NCI-H748 (cell line): ENCODE measurements around the gene GRIN1.
"Not testable (repeated sequence)": the region's sequence is repeated elsewhere in the genome, so short reads cannot be mapped to it uniquely, and the experiment has no call there.

Experiments used
- DNase-seq: peaks from one replicate; lab custom pipeline; 2025; ENCODE audit not compliant: unreplicated experiment; lab: John Stamatoyannopoulos, UW

GRIN1 gene

DNA sequence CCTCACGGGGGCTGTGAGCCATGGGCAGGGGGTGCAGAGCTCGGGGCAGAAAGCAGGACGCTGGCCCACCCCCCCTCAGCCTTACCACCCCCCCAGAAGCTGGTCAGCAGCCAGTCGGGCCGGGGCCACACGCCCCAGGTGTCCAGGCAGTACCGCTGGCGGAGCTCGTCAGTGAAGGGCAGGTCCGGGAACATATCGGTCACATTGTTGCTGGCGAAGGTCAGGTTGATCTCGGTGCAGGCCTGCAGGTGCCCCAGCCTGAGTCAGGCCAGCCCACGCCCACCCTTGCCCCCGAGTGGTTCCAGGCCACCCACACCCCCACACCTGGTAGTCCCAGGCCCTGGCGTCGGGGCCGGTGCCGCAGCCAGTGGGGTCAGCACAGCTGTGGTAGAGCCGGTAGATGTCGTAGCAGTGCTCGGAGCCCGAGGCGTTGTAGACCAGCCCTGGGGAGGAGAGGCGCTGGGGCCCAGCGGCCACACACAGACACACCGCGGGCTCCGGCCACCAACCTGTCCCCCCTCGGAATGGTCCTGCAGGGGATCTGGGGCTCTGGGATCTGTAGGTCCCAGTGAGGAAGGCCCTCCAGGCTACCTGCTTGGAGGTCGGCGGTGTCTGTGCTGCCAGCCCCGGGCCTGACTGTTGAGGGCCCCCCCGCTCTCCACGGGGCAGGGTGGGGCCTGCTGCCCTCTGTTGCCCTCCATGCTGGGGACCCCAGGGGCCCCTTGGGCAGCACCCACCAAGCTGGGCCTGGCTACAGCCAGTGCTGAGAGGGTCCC is 27.0 kb upstream of the GRIN1 start:
- no peak for DNase-seq

DNA sequence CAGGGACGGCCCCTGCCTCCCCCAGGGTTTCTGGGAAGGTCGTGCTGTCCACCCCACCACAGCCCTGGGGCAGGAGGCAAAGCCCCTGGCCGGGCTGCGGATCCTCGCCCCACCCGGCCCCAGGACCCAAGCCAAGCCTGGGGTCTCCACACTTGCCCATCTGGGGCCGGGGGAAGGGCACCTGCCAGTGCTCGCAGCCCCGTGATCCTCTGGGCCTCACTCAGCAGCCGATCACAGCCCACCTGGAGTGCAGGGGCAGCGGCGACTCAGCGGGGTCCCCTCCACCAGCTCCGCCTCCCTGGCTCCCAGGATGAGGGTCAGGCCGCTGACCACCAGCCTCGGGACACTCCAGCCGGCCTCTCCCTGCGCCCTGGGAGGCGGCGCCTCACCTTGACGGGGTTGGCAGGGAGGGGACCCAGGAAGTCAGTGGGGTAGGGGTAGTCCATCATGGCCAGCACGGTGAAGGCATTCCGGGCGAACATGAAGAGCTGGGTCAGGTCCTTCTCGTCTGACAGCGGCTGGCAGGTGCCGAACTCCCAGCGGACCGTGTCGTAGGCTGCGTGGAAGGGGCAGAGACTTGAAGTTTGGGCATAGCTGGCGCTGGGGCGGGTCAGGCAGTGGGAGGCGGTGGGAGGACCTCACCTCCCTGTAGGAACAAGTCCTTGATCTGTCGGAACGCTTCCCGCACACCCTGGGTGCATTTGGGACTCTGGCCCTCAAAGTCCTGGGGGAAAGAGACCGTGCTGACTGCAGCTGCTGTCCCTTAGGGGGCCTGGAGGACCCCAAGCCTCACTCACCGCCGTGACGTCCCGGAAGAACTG is 26.2 kb upstream of the GRIN1 start:
- no peak for DNase-seq

DNA sequence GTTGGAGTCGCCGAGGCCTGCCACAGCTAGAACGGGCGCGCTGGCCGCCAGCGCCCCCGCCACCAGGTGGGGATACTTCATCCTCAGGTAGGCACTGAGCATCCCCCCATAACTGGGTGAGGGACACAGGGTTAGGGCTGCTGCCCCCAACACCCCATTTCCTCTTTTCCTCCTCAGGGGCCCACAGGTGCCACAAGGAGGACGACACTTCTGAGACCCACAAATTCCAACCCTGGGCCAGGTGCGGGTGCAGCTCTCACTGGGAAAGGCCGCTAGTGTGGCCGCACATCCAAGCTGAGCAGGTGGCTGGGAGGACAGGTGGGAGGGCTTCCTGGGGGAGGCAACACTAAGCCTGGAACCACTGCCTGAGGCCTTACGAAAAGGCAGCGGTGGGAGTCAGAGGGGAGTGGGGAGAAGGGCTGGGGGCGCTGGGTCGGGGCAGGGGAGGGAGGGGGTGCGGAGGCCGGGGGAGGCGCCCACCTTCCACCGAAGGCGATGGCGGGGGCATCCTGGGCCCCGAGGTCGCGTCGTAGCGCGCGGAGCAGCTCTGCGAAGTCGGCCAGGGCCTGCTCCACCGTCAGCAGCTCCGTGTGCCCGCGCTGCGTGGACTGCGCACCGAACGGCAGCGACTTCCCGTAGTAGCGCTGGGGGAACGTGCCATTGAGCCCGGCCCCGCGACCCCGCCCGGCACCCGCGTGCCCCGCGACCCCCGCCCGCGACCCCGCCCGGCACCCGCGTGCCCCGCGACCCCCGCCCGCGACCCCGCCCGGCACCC is 25.4 kb upstream of the GRIN1 start:
- DNase-seq, result no peak

DNA sequence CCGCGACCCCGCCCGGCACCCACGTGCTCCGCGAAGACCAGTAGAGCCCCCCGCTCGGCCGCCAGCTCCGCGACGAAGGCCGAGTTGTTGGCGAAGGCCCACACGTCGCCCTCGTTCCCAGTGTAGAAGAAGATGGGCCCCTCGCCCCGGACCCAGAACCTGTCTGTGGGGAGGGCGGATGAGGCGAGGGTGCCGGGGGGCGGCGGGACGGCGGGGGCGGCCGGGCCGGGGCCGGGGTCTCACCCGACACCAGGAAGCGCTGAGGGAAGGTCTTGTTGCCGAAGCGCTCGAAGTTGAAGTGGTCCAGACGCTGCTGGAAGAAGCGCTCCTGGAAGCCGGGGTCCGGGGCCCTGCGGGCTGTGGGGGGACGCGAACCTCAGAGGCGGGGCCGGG is 24.7 kb upstream of the GRIN1 start:
- DNase-seq, result peak; percentile 54

DNA sequence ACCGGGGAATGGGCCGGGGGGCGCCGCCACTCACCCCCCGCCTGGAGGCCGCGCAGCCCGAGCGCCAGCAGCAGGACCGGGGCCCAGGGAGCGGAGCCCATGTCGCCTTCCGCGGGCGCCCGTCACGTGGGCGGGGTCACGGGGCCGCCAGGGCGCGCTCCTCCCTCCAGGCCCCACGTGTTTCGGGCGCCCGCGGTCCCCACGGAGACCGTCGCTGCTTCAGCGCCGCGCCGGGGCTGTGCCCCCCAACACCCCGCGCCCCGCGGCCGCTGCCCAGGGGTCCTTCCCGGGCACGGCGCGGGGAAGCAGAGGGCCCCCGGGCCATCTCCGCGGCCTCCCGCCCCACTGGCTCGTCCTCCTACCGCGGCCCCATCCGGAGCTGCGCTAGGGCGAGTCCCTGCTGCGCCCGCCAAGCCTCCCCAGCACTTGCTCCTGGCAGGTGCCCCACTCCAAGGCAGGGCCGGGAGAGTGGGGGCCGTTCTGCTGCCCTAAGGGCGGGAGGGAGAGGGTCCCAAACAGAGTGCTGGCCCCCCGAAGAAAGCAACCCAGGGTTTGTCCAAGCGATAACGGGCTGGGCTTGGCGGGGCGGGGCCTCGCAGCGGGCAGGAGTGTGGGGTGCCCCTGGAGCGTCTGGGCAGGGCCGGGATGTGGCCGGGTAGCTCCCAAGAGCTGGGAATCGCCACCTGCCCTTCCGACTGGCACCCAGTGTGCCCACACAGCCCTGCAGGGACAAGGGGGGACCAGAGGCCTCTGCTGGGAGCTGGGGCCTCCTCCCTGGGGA is 24.2 kb upstream of the GRIN1 start, which contains the start of gene DPP7:
Gene DPP7, minus strand, starts transcription at position 121 of the 781 bp plus-strand sequence. Its CDS starts 20 bp downstream, at position 101.
- peak; percentile 60 for DNase-seq

DNA sequence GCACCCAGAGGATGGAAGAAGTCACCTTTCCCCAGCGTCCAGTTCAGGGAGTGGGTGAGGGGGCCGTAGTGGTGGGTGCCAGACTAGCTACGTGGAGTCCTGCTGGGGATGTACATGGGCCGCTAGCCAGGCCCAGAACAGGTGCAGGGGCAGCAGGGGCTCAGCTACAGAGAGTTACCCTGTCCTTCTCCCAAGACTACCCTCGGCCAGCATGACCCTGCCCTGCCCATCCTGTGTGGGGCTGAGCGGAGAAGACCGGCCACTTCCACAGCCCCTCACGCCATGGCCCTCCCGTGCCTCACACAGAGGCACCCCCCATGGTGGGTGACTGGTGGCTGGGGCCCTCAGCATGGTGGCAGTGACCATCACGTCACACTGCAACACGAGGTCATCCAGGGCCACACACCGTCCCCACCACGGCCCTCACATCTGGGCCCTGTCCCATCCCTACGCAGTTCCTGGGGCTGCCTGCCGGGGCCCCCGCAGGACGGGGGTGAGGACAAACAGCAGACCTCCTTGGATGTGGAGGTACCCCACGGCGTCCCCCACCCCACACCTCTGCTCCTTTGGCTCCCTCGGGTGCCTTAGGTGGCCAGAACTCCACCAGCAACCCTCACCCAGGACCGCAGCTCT is 23.4 kb upstream of the GRIN1 start:
- no peak for DNase-seq

DNA sequence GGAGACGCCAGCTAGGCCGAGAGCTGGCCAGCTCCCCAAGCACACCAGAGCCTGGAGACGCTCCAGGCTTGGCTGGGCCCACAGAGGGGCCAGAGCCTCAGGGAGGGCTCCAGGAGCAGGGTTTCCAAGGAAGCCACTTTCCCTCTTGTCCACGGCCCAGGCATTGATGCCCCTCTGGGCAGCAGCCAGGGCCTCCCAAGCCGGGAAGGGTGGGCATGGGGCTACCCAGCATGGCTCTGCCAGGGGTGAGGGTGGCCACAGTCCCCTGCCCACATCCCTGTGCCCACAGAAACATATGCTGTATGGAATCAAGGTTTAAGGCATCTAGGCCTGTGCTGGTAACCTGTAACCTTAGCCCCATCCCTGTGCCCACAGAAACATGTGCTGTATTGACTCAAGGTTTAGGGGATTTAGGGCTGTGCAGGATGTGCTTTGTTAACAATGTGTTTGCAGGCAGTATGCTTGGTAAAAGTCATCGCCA is 22.9 kb upstream of the GRIN1 start:
- no peak for DNase-seq

DNA sequence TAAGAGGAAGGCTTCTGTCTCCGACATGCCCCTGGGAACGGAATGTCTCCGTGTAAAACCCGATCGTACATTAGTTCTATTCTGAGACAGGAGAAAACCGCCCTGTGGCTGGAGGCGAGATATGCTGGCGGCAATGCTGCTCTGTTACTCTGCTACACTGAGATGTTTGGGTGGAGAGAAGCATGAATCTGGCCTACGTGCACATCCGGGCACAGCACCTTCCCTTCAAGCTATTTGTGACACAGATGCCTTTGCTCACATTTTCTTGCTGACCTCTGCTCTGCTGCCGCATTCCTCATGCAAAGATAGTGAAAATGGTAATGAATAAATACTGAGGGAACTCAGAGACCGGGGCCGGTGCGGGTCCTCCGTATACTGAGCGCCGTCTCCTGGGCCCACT is 22.2 kb upstream of the GRIN1 start:
- no peak for DNase-seq

DNA sequence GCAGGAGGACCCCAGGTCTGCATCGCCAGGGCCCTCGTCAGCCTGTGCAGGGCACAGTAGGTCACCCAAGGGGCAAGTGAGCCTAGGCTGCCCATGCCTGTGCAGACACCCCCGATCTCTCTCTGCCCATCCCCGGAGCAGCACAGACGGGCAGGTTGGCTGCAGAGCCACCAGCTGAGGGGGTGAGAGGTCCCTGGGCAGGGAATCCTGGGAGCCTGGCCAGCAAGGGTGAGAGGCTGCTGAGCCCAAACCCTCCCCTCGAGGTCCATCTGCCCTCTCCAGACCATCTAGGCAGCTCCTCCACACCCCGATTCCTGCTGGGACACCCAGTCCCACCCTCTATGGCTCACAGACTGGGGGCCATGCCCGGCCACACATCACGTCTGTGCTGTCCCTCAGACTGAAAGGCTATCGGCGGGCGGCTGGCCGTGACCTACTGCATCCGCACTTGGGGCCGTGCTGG is 21.7 kb upstream of the GRIN1 start:
- no peak for DNase-seq

DNA sequence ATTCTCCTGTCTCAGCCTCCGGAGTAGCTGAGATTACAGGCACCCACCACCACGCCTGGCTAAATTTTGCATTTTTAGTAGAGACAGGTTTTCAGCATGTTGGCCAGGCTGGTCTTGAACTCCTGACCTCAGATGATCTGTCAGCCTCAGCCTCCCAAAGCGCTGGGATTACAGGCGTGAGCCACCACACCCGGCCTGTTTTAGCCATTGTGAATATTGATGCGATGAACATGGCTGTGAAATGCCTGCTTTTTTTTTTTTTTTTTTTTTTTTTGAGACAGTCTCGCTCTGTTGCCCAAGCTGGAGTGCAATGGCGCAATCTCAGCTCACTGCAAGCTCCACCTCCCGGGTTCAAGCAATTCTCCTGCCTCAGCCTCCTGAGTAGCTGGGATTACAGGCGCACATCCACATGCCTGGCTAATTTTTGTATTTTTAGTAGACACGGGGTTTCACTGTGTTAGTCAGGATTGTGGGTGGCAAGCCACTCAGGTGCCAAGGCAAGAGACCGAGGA is 20.8 kb upstream of the GRIN1 start:
- DNase-seq, result not testable (repeated sequence)

DNA sequence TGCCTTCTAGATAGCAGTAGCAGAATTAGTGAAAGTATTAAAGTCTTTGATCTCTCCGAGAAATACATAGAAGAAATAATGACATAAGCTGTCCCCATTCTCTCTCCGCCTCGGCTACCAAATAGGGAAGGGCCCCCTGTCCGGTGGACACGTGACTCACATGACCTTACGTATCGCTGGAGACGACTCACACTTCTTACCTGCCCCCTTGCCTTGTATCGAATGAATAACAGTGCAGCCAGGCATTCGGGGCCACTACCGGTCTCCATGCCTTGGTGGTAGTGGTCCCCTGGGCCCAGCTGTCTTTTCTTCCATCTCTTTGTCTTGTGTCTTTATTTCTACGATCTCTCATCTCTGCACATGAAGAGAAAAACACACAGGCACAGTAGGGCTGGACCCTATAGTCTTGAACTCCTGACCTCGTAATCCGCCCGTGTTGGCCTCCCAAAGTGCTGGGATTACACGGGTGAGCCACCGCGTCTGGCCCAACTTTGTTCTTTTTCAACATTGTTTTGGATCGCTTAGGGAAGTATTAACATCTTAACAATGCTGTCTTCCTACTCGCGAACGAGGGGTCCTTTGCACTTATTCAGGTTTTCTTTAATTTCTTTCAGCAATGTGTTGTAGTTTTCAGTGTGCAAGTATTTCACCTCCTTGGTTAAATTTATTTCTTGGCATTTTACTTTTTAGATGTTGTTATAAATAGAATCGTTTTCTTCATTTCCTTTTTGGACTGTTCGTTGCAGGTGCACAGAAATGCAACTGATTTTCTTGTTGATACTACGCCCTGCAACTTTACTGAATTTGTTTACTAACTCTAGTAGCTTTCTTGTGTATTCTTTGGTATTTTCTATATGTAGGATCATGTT is 16.8 kb upstream of the GRIN1 start:
- not testable (repeated sequence) for DNase-seq

DNA sequence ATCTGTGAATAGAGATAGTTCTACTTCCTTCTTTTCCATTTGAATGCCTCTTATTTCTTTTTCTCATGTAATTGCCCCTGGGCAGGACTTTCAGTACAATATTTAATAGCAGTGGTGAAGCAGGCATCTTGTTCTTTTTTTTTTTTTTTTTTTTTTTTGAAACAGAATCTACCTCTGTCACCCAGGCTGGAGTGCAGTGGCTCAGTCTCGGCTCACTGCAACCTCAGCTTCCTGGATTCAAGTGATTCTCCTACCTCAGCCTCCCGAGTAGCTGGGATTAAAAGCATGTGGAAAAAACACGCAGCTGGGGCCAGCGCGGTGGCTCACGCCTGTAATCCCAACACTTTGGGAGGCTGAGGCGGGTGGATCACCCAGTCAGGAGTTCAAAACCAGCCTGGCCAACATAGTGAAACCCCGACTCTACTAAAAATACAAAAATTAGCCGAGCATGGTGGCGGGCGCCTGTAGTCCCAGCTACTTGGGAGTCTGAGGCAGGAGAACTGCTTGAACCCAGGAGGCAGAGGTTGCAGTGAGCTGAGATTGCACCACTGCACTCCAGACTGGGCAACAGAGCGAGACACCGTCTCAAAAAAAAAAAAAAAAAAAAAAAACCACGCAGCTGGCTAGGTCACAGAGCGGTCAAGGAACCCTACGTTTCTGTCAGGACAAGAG is 16.0 kb upstream of the GRIN1 start:
- DNase-seq, result not testable (repeated sequence)

DNA sequence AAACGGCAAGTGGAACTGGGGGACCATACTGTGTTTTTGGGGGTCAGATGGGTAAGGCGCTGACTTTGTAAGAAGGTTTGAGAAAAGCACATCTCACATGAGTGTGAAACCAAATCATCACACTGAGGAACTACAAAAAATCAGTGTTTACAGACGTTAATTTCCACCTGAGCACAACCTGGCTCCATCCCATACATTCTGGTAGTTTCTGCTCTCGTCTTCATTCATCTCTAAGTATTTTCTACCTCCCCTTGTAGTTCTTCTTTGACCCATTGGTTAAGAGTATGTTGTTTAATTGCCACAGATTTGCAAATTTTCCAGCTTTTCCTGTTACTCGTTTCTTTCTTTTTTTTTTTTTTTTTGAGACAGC is 15.5 kb upstream of the GRIN1 start:
- DNase-seq, result no peak

DNA sequence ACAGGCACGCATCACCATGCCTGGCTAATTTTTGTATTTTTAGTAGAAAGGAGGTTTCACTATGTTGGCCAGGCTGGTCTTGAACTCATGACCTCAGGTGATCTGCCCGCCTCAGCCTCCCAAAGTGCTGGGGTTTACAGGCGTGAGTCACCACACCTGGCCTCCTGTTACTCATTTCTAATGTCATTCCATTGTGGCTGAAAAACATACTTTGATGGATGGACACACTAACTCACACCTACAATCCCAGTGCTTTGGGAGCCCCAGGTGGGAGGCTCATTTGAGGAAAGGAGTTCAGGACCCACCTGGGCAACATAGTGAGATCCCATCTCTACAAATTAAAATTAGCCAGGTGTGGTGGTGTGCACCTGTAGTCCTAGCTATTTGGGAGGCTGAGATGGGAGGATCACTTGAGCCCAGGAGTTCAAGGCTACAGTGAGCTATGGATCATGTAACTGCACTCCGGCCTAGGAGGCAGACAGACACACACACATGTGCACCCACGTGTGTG is 14.9 kb upstream of the GRIN1 start:
- DNase-seq, result not testable (repeated sequence)

DNA sequence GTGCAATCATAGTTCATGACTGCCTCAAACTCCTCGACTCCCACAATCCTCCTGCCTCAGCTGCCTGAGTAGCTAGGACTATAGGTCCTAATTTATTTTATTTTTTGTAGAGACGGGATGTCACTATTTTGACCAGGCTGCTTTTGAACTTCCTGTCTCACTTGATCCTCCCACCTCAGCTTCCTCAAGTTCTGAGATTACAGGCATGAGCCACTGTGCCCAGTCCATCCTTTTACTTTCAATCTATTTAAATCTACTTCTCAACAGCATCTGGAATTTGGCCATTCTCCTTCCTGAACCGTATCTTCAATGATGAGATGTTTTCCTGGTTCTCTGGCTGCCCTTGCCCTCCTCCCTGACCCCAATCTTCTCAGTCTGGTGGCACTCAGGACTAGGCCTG is 12.2 kb upstream of the GRIN1 start:
- DNase-seq, result no peak

DNA sequence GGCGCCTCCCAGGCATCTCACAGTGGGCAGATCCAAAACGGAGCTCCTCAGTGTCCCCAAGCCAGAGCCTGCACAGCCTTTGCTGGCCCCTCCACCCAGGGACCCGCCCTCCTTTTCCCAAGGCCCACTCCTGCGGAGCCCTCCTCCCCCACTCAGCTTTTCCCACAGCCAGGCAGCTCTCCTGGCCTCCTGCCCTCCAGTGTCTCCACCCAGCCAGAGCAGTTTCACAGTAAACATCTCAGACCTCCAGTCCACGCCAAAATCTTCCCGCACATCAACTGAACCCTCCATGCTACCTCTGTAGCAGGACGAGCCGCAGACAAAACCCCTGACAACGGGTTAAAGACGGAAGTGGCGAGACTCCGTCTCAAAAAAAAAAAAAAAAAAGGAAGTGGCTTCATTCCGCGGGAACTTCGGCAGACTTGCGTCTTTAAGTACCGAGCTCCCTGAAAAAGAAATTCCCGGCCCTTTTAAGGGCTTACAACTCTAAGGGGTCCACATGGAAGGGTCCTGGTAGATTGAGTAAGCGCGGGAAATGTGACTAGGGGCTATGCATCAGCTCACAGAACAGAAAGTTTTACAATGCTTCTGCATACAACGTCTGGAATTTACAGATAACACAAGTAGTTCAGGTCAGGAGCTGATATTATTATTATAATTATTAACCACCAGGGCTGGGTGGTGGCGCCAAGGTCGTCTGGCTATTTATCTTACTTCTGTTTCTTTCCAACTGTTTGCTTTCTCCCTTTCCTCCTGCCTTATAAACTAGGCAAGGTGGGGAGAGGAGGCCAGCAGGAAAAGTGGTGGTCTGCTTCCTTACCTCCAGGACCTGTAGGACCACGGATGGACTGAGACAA is 11.4 kb upstream of the GRIN1 start:
- no peak for DNase-seq

DNA sequence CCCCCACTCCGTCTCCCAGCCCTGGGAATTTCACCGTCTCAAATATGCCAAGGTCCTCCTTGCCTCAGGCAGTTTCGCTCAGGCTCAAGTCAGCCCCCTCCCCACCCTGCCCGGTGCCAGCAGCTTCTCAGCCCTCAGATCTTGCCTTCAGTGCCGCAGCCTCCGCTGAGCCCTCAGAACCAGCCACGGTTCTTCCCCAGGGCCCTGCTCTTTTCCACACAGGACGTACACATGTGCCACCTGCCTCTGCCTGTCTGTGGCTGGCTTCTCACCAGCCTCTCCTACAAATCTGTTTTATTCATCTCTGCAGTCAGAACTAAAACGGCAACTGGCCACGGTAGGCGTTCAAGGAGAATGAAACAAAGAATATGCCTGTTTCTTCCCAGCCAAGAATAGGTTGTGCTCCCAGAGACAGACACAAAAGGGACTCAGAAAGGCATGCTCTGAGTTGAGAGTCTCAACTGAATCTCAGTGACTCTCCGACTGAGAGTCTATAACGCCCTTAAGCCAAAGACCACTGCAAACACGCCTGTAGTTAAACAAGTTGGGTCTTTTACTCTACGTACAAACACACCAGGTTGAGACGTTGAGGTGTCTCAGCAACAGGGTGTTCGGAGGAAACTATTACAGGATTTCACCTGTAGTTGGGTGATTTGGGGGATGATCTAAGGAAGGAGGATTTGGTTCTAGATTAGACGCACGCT is 10.6 kb upstream of the GRIN1 start:
- DNase-seq, result no peak
